Measurements from ENCODE around the gene HOXD3. TPM values are rescaled to one million over a fixed set of nuclear protein-coding genes. Genes with fewer than 3 reads are reported as not detected.

Gene HOXD3
- total RNA-seq, 2 donors from 2014 or later = 2.2 to 5.3 TPM

DNA sequence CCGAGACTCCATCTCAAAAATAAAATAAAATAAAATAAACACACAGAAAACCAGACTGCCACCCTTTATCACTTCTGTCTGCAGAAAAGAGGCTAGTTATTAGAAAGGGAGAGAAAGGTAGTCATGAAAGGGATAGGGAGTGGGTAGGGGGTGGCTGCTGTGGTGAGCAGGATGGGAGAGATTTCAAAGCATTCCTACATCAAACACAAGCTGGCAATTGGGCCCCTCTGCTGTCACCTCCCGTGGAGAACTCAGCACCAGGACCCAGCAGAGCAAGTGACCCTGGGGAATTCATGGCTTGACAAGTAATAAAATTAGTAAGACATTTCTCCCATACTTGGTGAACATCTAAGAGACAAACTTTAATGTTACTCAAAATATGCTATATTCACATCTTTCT, 27.6 kb downstream of the HOXD3 start:
- no peaks in the 10 kb centered on the region for H3K9me3 ChIP-seq
- H3K27ac ChIP-seq = no peak overlapping the region
- WGBS = 59% methylated on average over 2 of the region's 2 CpGs
- TF ChIP-seq POLR2A (IDR thresholded peaks at IDR 0.05) = no peak
- TF ChIP-seq POLR2AphosphoS5 (IDR thresholded peaks at IDR 0.05) = no peak
- no peak for TF ChIP-seq CTCF (IDR thresholded peaks at IDR 0.05)
- no peaks in the 10 kb centered on the region for H3K36me3 ChIP-seq
- intact Hi-C loops (cut with DNase I) = no loop called here
- no peaks in the 10 kb centered on the region for H3K4me1 ChIP-seq (replicated peaks)
- peaks cover 3% of the 10 kb centered on the region for H3K27me3 ChIP-seq (replicated peaks; ENCODE audit: insufficient read depth)
- DNase-seq (ENCODE audit: low spot score) = no peak
- no peak overlapping the region for H3K4me3 ChIP-seq

- TF ChIP-seq POLR2AphosphoS5 (IDR thresholded peaks at IDR 0.05) (no peak), POLR2A (IDR thresholded peaks at IDR 0.05) (no peak), CTCF (IDR thresholded peaks at IDR 0.05) (no peak)
- Histone ChIP-seq H3K27me3 (replicated peaks; ENCODE audit: insufficient read depth) (peaks cover 8% of the 10 kb centered on the region), H3K36me3 (no peaks in the 10 kb centered on the region), H3K4me3 (no peak overlapping the region), H3K4me1 (replicated peaks) (no peaks in the 10 kb centered on the region), H3K9me3 (no peaks in the 10 kb centered on the region), H3K27ac (no peak overlapping the region)
- DNase-seq (ENCODE audit: low spot score) = no peak
- intact Hi-C loops (cut with DNase I) = no loop called here
- 94% methylated on average over 2 of the region's 2 CpGs for WGBS
These were observed 28.9 kb downstream of the HOXD3 start for GRCh38 chr2:176186024-176186423.

DNA sequence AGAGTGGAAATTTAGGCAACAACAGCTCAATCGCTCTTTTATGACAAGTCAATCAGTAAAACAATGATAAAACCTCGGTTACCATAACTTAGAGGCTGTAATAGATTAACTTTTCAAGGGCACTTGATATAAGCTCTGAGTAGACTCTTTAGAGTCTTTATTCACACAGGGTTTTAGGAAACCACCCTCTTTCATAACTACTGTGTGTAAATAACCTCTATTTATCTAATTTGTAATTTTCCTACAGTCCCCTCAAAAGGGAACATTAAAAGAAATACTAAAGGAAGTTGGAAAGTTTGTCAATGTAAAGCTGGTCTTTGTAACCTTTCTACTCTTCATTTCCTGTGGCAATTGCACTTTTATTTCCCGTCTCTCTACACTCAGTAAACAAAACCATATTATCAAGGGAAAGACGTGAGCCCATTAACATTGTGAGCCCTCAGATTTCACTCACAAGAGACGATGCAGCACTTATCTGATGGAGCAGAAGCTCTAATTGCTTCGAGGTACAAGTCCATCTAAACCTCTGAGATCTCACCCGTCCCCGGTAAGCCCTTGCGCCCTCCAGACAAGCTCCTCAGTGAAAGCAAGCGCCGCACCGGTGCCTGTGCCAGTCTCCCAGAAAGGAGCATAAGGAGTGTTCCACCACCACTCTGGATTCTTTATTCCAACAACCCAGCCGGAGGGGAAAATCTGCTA, 30.2 kb downstream of the HOXD3 start:
- Histone ChIP-seq H3K9me3 (no peaks in the 10 kb centered on the region), H3K4me3 (peak overlapping the region in 1 of 2 donors; percentile 44), H3K4me1 (replicated peaks) (no peaks in the 10 kb centered on the region), H3K27ac (no peak overlapping the region), H3K36me3 (no peaks in the 10 kb centered on the region), H3K27me3 (replicated peaks; ENCODE audit: insufficient read depth) (peaks cover 9% of the 10 kb centered on the region)
- TF ChIP-seq POLR2A (IDR thresholded peaks at IDR 0.05) (no peak), POLR2AphosphoS5 (IDR thresholded peaks at IDR 0.05) (no peak), CTCF (IDR thresholded peaks at IDR 0.05) (no peak)
- intact Hi-C loops (cut with DNase I) = no loop called here
- no peak for DNase-seq (ENCODE audit: low spot score)
- WGBS = 10% methylated on average over 13 of the region's 13 CpGs

GRCh38 chr2:176187899-176188773, 31.0 kb downstream of the HOXD3 start, which contains the start of gene HOXD1:
Gene HOXD1 (plus strand): TSS chr2:176188668. CDS start chr2:176188802, 134 bp downstream.
- Histone ChIP-seq H3K36me3 (no peaks in the 10 kb centered on the region), H3K4me3 (peak within 1 kb of the TSS; percentile 29 to 44), H3K4me1 (replicated peaks) (no peaks in the 10 kb centered on the region), H3K9me3 (no peaks in the 10 kb centered on the region), H3K27ac (peak within 1 kb of the TSS in 1 of 2 donors; percentile 33), H3K27me3 (replicated peaks; ENCODE audit: insufficient read depth) (peaks cover 9% of the 10 kb centered on the region)
- peak; percentile 36 for DNase-seq (ENCODE audit: low spot score)
- intact Hi-C loops (cut with DNase I) = no loop called here
- 3% methylated on average over 38 of the region's 68 CpGs for WGBS
- no peak for TF ChIP-seq POLR2AphosphoS5 (IDR thresholded peaks at IDR 0.05)
- no peak for TF ChIP-seq CTCF (IDR thresholded peaks at IDR 0.05)
- no peak for TF ChIP-seq POLR2A (IDR thresholded peaks at IDR 0.05)
